Measurements from ENCODE around the gene MGAT3.
"Not testable (repeated sequence)": the region's sequence is repeated elsewhere in the genome, so short reads cannot be mapped to it uniquely, and the experiment has no call there.

The MGAT3 gene, protein sequence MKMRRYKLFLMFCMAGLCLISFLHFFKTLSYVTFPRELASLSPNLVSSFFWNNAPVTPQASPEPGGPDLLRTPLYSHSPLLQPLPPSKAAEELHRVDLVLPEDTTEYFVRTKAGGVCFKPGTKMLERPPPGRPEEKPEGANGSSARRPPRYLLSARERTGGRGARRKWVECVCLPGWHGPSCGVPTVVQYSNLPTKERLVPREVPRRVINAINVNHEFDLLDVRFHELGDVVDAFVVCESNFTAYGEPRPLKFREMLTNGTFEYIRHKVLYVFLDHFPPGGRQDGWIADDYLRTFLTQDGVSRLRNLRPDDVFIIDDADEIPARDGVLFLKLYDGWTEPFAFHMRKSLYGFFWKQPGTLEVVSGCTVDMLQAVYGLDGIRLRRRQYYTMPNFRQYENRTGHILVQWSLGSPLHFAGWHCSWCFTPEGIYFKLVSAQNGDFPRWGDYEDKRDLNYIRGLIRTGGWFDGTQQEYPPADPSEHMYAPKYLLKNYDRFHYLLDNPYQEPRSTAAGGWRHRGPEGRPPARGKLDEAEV

GRCh38 chr22:39456522-39457197 lies at the start of gene MGAT3:
MGAT3 (plus strand) TSS chr22:39457012; CDS start chr22:39487348, 30,336 bp downstream.
- no peak for DNase-seq (ENCODE audit: low read depth)

DNA sequence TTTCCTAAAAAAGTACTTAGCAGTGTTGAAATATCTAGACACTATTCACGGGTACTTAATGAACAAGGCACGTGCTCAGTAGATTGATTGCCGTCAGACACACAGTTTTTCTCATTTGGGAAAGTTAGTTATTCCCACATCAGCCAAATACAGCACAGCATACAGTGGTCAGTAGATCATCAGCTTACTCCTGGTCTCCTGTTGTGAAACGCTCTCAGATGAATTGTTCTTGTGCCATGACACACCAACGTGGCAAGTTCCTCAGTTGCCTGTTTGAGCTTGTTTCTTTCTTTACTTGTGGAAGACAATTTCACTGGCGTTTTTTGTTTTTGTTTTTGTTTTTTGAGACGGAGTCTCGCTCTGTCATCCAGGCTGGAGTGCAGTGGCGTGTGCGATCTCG lies 48.6 kb upstream of the MGAT3 start:
- no peak for DNase-seq (ENCODE audit: low read depth)

GRCh38 chr22:39408807-39409206 lies 48.0 kb upstream of the MGAT3 start:
- DNase-seq (ENCODE audit: low read depth): no peak

- no peak for DNase-seq (ENCODE audit: low read depth)
Measured at GRCh38 chr22:39409516-39410029, 47.2 kb upstream of the MGAT3 start.

- no peak for DNase-seq (ENCODE audit: low read depth)
Measured at GRCh38 chr22:39410264-39410663, 46.5 kb upstream of the MGAT3 start.

GRCh38 chr22:39411828-39412365 lies 44.9 kb upstream of the MGAT3 start:
- DNase-seq (ENCODE audit: low read depth): not testable (repeated sequence)

DNA sequence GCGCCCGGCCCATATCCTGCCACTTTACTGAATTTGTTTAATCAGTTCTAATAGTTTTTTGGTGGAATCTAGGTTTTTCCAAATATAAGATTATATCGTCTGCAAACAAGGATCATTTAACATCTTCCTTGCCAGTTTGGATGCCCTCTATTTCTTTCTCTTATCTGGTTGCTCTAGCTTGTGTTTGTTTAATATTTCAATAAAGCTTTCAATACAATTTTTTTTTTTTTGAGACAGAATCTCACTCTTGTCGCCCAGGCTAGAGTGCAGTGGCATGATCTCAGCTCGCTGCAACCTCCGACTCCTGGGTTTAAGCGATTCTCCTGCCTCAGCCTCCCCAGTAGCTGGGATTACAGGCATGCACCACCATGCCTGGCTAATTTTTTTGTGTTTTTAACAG lies 43.6 kb upstream of the MGAT3 start:
- not testable (repeated sequence) for DNase-seq (ENCODE audit: low read depth)

DNA sequence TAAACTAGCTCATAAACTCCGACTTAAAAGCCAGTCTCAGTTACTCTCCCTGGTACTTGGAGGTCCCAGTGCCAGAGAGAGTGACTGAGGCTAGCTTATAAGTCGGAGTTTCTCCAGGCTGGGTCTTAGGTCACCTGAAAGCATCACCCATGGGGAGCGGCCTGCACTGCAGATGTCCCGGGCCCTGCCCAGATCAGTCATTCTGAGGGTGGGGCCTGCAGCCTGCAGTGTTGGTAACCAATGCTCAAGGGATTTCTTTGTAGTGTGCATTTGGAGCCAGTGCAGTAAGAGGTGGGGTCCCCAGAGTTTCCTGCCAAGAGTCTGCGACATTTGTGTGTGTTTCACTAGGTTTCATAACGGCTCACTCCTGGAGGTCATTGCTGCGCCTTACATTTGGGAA lies 42.4 kb upstream of the MGAT3 start:
- no peak for DNase-seq (ENCODE audit: low read depth)

DNA sequence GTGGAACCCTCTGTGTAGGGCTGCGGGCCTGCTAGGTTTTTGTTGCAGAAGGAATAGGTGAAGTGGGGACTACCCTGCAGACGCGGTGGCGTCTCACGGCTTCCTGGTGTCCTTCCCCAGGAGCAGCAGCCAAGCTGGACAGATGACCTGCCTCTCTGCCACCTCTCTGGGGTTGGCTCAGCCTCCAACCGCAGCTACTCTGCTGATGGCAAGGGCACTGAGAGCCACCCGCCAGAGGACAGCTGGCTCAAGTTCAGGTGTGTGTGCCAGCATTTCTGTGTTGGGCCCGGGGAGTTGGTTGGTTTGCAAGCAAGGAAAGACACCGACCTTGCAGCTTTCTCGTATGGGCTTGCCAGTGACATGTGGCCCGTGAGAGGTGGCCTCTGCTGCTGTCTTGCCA lies 41.9 kb upstream of the MGAT3 start:
- no peak for DNase-seq (ENCODE audit: low read depth)

GRCh38 chr22:39415506-39415905 lies 41.3 kb upstream of the MGAT3 start:
- DNase-seq (ENCODE audit: low read depth): no peak

GRCh38 chr22:39416319-39416718 lies 40.5 kb upstream of the MGAT3 start:
- no peak for DNase-seq (ENCODE audit: low read depth)

DNA sequence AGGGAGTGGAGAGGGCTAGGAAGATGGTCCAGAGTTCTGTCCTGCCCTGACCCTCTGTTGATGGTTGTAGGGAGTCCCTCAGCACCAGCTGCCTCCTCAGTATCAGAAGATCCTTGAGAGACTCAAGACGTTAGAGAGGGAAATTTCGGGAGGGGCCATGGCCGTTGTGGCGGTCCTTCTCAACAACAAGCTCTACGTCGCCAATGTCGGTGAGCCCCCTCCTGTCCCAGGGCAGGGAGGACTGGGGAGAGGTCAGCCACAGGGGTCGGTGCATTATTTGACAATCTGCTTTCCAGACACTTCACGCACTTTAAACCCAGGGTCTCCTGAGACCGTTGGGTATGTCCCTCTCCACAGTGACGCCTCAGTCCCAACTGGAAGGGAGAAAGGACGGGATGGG lies 39.2 kb upstream of the MGAT3 start:
- no peak for DNase-seq (ENCODE audit: low read depth)

DNA sequence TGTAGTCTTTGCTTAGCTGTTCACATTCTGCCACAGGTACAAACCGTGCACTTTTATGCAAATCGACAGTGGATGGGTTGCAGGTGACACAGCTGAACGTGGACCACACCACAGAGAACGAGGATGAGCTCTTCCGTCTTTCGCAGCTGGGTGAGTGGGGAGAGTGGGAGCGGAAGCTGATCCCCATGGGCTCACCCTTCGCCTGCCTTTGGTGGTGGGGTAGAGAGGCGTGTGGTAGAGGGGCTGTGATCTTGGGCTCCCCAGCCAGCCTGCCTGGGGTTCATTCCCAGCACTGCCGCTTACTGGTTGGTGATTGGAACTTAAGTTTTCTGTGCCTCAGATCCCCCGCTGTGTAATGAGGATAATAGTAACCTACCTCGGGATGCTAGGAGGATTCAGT lies 38.1 kb upstream of the MGAT3 start:
- no peak for DNase-seq (ENCODE audit: low read depth)

GRCh38 chr22:39419096-39419495 lies 37.7 kb upstream of the MGAT3 start:
- DNase-seq (ENCODE audit: low read depth): no peak

DNA sequence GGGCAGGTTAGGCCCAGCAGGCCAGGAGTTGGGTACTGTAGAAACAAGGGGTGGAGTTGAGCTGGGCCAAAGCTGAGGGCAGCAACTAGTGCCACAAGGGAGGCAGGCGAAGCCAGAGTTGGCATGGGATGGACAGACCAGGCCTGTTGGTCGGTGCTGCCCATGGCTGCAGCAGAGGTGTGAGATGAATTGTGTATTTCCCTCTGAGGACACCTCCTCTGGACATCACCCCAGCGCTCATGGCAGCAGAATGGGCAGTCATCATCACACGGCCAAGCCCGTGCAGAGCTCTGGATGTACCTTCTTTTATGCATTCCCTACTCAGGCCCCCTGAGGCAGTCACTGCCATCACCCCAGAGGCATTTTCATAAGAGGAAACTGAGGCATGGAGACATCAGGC lies 36.9 kb upstream of the MGAT3 start:
- no peak for DNase-seq (ENCODE audit: low read depth)

GRCh38 chr22:39421691-39422090 lies 35.1 kb upstream of the MGAT3 start:
- no peak for DNase-seq (ENCODE audit: low read depth)

DNA sequence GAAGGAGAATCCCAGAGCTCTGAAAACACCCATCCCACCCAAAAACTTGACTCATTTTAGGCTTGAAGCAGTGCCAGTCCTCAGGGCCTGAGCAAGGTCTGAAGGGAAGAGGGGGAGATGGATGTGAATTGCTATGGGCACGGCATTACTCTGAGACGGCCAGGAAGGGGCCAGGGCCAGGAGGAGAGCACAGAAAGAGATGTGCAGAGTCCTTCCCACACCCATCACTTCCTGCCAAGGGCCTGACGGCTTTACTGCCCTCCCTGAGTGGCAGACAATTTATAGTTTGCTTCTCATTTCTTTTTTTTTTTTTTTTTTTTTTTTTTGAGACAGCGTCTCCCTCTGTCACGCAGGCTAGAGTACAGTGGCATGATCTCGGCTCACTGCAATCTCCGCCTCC lies 34.7 kb upstream of the MGAT3 start:
- DNase-seq (ENCODE audit: low read depth): no peak

GRCh38 chr22:39422721-39423120 lies 34.1 kb upstream of the MGAT3 start:
- DNase-seq (ENCODE audit: low read depth): no peak

- no peak for DNase-seq (ENCODE audit: low read depth)
Measured at GRCh38 chr22:39423976-39424375, 32.8 kb upstream of the MGAT3 start.

- no peak for DNase-seq (ENCODE audit: low read depth)
Measured at GRCh38 chr22:39426380-39427043, 30.3 kb upstream of the MGAT3 start.

- DNase-seq (ENCODE audit: low read depth): no peak
Measured at GRCh38 chr22:39427751-39428596, 28.8 kb upstream of the MGAT3 start.
